RWPE1 (cell line): ENCODE data around the gene DNAJC11.
"Not testable (repeated sequence)": the region's sequence is repeated elsewhere in the genome, so short reads cannot be mapped to it uniquely, and the experiment has no call there.

ENCODE experiments used
- CTCF ChIA-PET: fragments of 350-600 bp; sonication (Branson Sonifier 250); formaldehyde crosslinking; extraction: SDS; loops from one replicate; lab custom pipeline; 2021; lab: Yijun Ruan, JAX
- POLR2A ChIA-PET: fragments of 400-600 bp; formaldehyde crosslinking; extraction: SDS; loops from one replicate; lab custom pipeline; 2020; ENCODE audit warnings: antibody characterized with exemption; ENCODE audit not compliant: low non-redundant PET; lab: Yijun Ruan, JAX
- DNase-seq: peaks from one replicate; pipeline ENCODE4 v3.0.0; 2012; ENCODE audit warnings: low spot score
- H3K27ac ChIP-seq: fragments of 450-650 bp; 2 replicates; pipeline ENCODE4 v1.5.1; 2017
- CTCF ChIP-seq: fragments of 450-650 bp; conservative IDR thresholded peaks from 2 replicates; pipeline ENCODE4 v1.5.1; 2017; ENCODE audit warnings: low read depth, mild to moderate bottlenecking

The DNAJC11 gene

GRCh38 chr1:6602669-6603237 lies 98.9 kb downstream of the DNAJC11 start, which contains the start of gene KLHL21:
Gene KLHL21 (minus strand): TSS chr1:6602869. CDS start chr1:6602817, 52 bp downstream.
- ChIA-PET CTCF (no interaction called here), POLR2A (interaction anchor here (0.6 to 1.1 kb wide), 3 partner anchors 10 to 79 kb away, joined by 3 to 5 read pairs (median 3); no protein-coding TSS in a partner anchor)
- no peak for TF ChIP-seq CTCF
- peak; percentile 81 for DNase-seq
- peak within 1 kb of the TSS; percentile 98 for H3K27ac ChIP-seq

- ChIA-PET POLR2A (interaction anchor here (0.6 to 1.1 kb wide), 4 partner anchors 11 to 1415 kb away, joined by 3 to 5 read pairs (median 3); no protein-coding TSS in a partner anchor), CTCF (interaction anchor here (1.1 kb wide), 1 partner anchor 11 kb away, joined by 5 read pairs; no protein-coding TSS in a partner anchor)
- peak overlapping the region; percentile 98 for H3K27ac ChIP-seq
- DNase-seq, result no peak
- TF ChIP-seq CTCF, result no peak
Observed at GRCh38 chr1:6601923-6602668, 99.5 kb downstream of the DNAJC11 start.

- H3K27ac ChIP-seq, result peak overlapping the region; percentile 98
- CTCF ChIA-PET, result interaction anchor here (0.5 to 2.0 kb wide), 4 partner anchors 10 to 468 kb away, joined by 3 to 7 read pairs (median 4); partner anchors contain the start of gene NOL9
- no peak for TF ChIP-seq CTCF
- peak; percentile 92 for DNase-seq
- POLR2A ChIA-PET, result interaction anchor here (0.6 to 2.1 kb wide), 4 partner anchors 11 to 1416 kb away, joined by 3 to 8 read pairs (median 3); no protein-coding TSS in a partner anchor
Observed at GRCh38 chr1:6601049-6601922, 100.3 kb downstream of the DNAJC11 start.

- CTCF ChIA-PET, result interaction anchor here (0.6 to 2.0 kb wide), 3 partner anchors 11 to 46 kb away, joined by 3 to 7 read pairs (median 4); partner anchors contain the start of gene NOL9
- no peak for DNase-seq
- H3K27ac ChIP-seq, result peak overlapping the region; percentile 98
- POLR2A ChIA-PET, result interaction anchor here (0.5 to 2.1 kb wide), 2 partner anchors 7 to 21 kb away, joined by 6 to 8 read pairs; no protein-coding TSS in a partner anchor
- no peak for TF ChIP-seq CTCF
Observed at GRCh38 chr1:6600410-6601048, 101.1 kb downstream of the DNAJC11 start.

GRCh38 chr1:6599991-6600390 lies 101.6 kb downstream of the DNAJC11 start:
- peak overlapping the region; percentile 98 for H3K27ac ChIP-seq
- ChIA-PET CTCF (interaction anchor here (0.6 to 2.0 kb wide), 5 partner anchors 9 to 46 kb away, joined by 3 to 7 read pairs (median 4); partner anchors contain the start of gene NOL9), POLR2A (interaction anchor here (0.5 to 2.1 kb wide), 3 partner anchors 8 to 20 kb away, joined by 3 to 8 read pairs (median 6); no protein-coding TSS in a partner anchor)
- not testable (repeated sequence) for DNase-seq
